ENCODE measurements around the gene LTBP2.
"Not testable (repeated sequence)": the region's sequence is repeated elsewhere in the genome, so short reads cannot be mapped to it uniquely, and the experiment has no call there.

Gene LTBP2

DNA sequence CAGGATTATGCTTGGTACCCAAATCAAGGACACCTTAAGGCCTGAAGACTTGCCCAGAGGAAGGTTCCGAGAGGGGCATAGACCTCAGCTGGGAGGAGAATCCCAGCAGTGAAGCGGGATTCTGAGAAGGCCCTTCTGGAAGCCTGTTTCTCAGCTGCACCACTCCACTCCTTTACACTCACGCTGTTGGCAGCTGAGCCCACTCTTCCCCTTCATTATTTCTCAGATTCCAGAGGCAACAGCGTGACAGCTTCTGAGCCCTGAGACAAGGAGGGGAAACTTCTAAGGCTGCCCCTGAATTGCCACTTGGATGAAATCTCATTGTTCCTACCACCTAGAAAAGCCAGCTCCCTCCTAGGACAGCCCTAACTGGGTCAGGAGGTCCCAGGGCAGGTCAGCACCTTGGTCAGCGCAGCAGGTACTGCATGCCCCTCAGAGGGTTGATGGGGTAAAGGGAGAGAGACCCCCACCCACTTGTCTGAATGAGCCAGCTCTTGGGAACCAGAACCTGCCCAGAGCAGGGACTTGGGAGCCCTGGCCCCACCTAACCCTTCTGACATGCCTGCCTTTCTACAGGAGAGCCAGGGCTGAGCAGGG, 64.6 kb downstream of the LTBP2 start:
- DNase-seq, result no peak

DNA sequence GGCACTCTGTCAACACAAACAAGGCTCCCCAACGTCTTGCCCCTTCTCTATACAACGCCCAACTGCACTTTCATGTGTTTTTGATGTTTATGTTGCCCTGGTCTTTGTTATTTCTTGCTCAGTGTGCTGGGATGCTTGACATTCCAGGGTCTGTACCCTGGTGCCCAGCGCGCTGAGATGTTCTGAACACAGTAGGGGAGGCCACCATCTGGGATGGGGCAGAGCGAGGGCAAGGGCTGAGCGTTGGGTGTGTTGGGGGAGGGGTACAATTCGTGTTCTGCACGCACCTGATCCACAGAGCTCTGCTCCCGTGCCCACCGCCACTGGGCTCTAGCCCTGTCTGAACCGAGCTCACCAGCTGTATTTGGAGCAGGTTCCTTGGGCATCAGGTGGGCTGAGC, 65.6 kb downstream of the LTBP2 start:
- DNase-seq, result no peak

GRCh38 chr14:74545386-74545785, 66.7 kb downstream of the LTBP2 start:
- DNase-seq, result no peak

DNA sequence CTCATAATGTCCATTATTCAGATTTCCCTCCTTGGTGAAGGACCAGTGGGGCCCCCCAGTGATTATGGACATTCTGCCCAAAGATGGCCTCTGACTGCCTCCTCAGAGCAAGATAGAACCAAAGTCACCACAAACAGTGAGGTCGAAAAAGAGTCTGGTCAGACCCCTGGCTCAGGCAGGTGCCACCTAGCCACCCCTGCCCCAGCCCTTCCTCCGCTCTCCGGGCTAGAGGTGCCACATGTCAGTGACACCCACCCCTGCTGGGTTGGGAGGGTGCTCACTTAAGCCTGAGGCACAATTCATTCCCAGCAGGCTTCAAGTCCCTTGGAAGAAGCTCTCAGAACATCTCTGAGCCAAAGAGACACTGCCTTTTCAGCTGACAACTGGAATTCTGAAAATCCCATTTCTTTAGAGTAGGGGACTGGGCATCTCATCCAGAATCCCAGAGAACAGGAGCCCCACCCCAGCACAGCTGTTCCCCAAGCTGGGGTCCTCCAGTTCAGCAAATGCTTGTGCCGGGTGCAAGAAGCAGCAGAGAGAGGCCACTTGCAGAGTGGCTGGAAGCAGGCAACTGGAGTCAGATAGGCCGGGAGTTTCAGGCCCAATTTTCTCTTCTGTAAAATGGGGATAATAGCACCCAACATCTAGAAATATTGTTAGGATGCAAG, 68.1 kb downstream of the LTBP2 start:
- no peak for DNase-seq

DNA sequence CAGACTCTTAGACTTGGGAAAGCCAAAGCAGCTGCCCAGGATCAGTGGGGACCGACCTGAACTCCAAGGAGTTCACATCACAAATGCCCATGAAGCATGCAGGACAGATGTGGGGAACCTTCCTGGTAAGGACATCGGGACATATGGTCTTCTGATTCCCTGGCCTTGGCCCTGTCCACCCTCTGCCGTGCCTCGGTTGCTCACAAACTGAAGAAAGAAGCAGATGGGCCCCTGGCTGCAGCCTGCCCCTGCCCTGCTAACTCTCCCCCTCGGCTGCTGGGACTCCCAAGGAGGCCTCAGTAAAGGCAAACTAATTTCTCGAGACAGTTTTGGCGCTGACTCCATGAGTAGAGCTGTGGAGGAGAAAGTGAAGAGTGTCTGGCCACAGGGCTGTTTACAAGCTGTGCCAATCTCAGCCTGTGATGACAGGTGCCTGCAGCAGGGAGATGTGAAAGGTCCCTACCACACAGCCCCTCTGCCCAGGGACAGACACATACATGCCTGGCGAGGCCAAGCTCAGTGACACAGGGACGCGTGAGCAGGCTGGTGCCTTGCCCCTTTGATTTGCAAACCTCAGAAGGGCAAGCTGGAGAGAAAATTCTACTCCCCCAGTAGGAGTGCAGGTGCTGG, 69.9 kb downstream of the LTBP2 start:
- DNase-seq, result no peak

DNA sequence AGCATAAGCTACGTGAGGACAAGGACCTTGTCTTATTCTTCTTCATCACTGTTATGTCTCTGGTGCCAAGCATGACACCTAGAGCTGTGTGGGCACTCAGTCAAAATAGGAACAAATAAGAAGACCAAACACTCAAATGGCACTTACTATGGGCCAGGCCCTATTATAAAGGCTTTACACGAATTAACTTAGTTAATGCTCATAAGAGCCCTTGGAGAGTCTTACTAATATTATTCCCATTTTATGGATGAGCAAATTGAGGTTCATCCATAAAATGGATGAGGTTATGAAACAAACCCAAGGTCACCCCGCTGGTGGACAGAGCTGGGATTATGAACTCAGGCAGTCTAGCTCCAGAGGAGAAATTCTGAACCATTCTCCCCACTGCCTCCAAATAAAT, 70.8 kb downstream of the LTBP2 start:
- DNase-seq, result no peak

- no peak for DNase-seq
These were observed 72.5 kb downstream of the LTBP2 start for GRCh38 chr14:74539503-74539902.

GRCh38 chr14:74538411-74539391, 73.3 kb downstream of the LTBP2 start:
- DNase-seq, result no peak

DNA sequence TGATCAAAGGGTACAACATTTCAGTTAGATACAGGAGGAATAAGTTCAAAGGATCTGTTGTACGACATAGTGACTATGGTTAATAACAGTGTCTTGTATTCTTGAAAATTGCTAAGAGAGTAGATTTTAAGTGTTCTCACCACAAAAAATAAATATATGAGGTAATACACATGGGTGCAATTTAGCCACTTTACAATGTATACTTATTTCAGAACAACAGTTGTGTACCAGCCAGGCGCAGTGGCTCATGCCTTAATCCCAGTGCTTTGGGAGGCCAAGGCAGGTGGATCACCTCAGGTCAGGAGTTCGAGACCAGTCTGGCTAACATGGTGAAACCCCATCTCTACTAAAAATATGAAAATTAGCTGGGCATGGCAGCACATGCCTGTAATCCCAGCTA, 75.7 kb downstream of the LTBP2 start:
- DNase-seq, result not testable (repeated sequence)

DNA sequence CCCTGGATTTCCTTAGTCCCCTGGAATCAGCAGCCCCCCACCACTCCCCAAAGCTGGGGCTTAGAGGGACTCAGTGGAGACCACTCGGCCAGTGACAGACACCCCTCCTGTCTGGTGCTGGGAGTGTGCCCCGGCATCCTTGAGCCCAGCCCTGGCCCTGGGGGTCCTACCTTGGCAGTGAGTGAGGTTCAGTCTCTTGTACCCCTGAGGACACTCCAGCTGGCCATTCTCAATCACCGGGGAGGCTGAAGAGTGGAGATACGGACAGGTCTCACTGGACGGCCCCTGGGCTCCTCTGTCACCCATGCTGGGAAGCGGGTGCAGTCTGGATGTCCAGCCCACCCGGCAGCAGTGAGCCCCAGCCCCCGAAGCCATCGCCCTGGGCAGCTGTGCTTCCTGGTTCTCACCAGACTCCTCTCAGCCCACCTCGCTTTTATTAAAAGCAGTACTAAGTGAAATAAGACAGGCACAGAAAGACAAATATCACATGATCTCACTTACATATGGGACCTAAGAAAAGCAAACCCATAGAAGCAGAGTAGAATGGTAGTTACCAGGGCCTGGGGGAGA, 76.2 kb downstream of the LTBP2 start:
- no peak for DNase-seq

GRCh38 chr14:74533576-74533975, 78.5 kb downstream of the LTBP2 start:
- no peak for DNase-seq

DNA sequence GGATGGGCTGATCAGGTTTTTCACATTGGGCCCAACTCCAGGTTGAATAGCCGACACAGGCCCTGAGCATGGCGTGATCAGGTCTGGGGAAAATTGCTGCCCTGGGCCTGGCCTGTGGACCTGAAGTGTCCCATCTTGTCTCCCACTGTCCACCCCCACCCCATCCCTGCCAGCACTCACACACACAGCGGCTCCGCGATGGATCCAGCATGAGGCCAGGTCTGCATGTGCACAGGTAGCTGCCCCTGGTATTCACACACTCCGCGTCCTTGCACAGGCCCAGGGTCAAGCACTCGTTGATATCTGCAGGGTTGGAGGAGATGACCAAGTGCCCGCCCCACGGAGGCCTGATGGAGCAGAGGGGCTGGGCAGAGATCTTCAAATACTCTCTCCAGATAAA, 79.8 kb downstream of the LTBP2 start:
- no peak for DNase-seq

GRCh38 chr14:74531467-74531866, 80.6 kb downstream of the LTBP2 start:
- DNase-seq, result no peak

- no peak for DNase-seq
These were observed 81.0 kb downstream of the LTBP2 start for GRCh38 chr14:74531006-74531405.

GRCh38 chr14:74528886-74529285, 83.2 kb downstream of the LTBP2 start:
- DNase-seq, result no peak

GRCh38 chr14:74528406-74528805, 83.6 kb downstream of the LTBP2 start:
- DNase-seq, result no peak

- no peak for DNase-seq
These were observed 84.2 kb downstream of the LTBP2 start for GRCh38 chr14:74527736-74528280.

GRCh38 chr14:74526854-74527585, 85.0 kb downstream of the LTBP2 start:
- no peak for DNase-seq

DNA sequence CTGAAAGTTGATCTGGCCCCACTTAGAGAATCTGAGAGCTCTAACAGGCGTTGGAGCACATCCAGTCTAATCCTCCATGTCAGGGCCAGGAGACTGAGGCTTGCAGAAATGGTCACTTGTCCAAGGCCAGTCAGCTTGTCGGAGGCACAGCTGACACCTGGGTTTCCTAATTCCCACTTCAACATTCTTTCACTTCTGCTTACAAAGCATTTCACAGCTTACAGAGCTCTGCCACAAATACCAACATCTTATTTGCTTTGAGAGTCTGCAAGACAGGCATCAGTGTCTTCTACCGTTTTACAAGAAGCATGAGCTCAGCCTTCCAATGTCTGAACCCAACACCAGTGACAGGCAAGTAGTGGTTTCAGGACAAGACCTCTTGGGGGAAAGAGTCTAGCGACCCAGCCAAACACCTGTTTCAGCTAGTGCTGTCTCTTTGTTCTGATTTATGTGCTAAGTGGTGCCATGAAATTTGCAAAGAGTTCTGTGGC, 86.6 kb downstream of the LTBP2 start:
- DNase-seq, result no peak

DNA sequence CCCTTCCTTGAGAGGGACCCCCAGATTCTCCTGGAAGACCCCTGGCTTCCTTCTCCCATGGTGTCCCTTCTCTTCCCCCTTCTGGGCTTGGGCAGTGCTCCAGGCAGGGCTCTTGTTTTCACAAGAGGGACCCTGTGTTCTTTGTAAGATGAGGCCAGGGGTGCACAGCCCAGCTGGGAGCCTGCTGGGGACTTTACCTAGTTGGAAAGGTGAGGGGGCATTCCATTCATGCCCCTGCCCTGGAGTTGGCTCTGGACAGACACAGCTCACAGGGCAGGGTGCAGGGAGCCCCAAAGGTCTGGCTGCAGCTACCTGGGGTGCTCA, 87.3 kb downstream of the LTBP2 start:
- DNase-seq, result no peak

- DNase-seq, result no peak
These were observed 87.8 kb downstream of the LTBP2 start for GRCh38 chr14:74524076-74524811.
